GM23338 (cell line): ENCODE measurements around the gene SCG3.

ENCODE experiments used
- CREB1 ChIP-seq: fragments of 250-450 bp; sonication (Bioruptor Pico); IDR thresholded peaks from 2 replicates; pipeline ENCODE4 v1.5.0; 2020; ENCODE audit warnings: low read depth, mild to moderate bottlenecking, moderate library complexity
- EZH2 ChIP-seq: fragments of 200-600 bp; sonication (generic); IDR thresholded peaks from one replicate; pipeline ENCODE4 v1.8.0; 2017; ENCODE audit warnings: antibody characterized with exemption, mild to moderate bottlenecking, low read depth; ENCODE audit not compliant: unreplicated experiment
- EZH2phosphoT487 ChIP-seq: fragments of 200-600 bp; sonication (generic); IDR thresholded peaks from one replicate; pipeline ENCODE4 v1.8.1; 2018; ENCODE audit warnings: antibody characterized with exemption; ENCODE audit not compliant: unreplicated experiment
- JUNB ChIP-seq: IDR thresholded peaks from one replicate; pipeline ENCODE4 v1.6.1; 2016; ENCODE audit warnings: antibody characterized with exemption; ENCODE audit not compliant: unreplicated experiment
- NANOG ChIP-seq: IDR thresholded peaks from 2 replicates; pipeline ENCODE4 v1.6.1; 2016; ENCODE audit warnings: antibody characterized with exemption, borderline replicate concordance
- POLR2AphosphoS5 ChIP-seq: IDR thresholded peaks from 2 replicates; pipeline ENCODE4 v1.6.1; 2016; ENCODE audit warnings: antibody characterized with exemption, low read depth
- STAT1 ChIP-seq: IDR thresholded peaks from one replicate; pipeline ENCODE4 v1.6.1; 2016; ENCODE audit warnings: antibody characterized with exemption; ENCODE audit not compliant: unreplicated experiment
- ZNF114 ChIP-seq: fragments of 250-450 bp; sonication (Bioruptor Pico); IDR thresholded peaks from 2 replicates; pipeline ENCODE4 v1.5.0; 2020; ENCODE audit warnings: mild to moderate bottlenecking, moderate library complexity
- ZNF331 ChIP-seq: fragments of 250-450 bp; sonication (Bioruptor Pico); IDR thresholded peaks from 2 replicates; pipeline ENCODE4 v1.5.0; 2020; ENCODE audit warnings: low read depth, mild to moderate bottlenecking, moderate library complexity
- TF ChIP-seq, protein P1 (sequence below): IDR thresholded peaks from one replicate; pipeline ENCODE4 v1.6.1; 2018; ENCODE audit warnings: antibody characterized with exemption; ENCODE audit not compliant: unreplicated experiment
- TF ChIP-seq, protein P2 (sequence below), 2 experiments: fragments of 200-600 bp in 1 of 2; sonication (generic) in 1 of 2; conservative IDR thresholded peaks; 2 replicates each; pipeline versions ENCODE4 v1.5.1 to v1.6.1; 2016 to 2017; ENCODE audit warnings: antibody characterized with exemption in 2 of 2, low read depth in 2 of 2, mild to moderate bottlenecking in 2 of 2, moderate library complexity in 1 of 2
- TF ChIP-seq, protein P3 (sequence below): IDR thresholded peaks from 2 replicates; pipeline ENCODE4 v1.6.1; 2016; ENCODE audit warnings: antibody characterized with exemption
- TF ChIP-seq, protein P4 (sequence below): fragments of 250-450 bp; sonication (Bioruptor Pico); IDR thresholded peaks from 2 replicates; pipeline ENCODE4 v1.5.0; 2020; ENCODE audit warnings: mild to moderate bottlenecking, moderate library complexity

DNA sequence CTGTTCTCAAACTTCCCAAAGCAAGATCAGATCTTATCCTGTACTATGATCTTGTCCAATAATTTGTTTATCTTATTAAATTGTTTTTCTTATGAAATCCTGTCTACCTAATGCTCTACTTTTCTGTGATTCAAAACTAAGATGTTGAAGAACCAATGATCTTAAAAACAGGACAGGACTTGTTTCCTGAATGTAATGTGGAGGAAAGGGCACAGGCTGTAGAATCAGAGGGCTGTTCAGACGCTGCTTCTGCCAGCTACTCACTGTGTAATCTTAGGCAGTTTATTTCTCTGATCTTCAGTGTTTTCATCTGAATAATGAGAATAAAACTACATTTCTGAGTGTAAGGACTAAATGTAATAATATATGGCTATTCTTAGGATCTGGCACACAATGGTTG lies 38.6 kb upstream of the SCG3 start:
- TF ChIP-seq, protein P1, sequence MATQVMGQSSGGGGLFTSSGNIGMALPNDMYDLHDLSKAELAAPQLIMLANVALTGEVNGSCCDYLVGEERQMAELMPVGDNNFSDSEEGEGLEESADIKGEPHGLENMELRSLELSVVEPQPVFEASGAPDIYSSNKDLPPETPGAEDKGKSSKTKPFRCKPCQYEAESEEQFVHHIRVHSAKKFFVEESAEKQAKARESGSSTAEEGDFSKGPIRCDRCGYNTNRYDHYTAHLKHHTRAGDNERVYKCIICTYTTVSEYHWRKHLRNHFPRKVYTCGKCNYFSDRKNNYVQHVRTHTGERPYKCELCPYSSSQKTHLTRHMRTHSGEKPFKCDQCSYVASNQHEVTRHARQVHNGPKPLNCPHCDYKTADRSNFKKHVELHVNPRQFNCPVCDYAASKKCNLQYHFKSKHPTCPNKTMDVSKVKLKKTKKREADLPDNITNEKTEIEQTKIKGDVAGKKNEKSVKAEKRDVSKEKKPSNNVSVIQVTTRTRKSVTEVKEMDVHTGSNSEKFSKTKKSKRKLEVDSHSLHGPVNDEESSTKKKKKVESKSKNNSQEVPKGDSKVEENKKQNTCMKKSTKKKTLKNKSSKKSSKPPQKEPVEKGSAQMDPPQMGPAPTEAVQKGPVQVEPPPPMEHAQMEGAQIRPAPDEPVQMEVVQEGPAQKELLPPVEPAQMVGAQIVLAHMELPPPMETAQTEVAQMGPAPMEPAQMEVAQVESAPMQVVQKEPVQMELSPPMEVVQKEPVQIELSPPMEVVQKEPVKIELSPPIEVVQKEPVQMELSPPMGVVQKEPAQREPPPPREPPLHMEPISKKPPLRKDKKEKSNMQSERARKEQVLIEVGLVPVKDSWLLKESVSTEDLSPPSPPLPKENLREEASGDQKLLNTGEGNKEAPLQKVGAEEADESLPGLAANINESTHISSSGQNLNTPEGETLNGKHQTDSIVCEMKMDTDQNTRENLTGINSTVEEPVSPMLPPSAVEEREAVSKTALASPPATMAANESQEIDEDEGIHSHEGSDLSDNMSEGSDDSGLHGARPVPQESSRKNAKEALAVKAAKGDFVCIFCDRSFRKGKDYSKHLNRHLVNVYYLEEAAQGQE: no peak
- no peak for TF ChIP-seq CREB1
- TF ChIP-seq, protein P2, sequence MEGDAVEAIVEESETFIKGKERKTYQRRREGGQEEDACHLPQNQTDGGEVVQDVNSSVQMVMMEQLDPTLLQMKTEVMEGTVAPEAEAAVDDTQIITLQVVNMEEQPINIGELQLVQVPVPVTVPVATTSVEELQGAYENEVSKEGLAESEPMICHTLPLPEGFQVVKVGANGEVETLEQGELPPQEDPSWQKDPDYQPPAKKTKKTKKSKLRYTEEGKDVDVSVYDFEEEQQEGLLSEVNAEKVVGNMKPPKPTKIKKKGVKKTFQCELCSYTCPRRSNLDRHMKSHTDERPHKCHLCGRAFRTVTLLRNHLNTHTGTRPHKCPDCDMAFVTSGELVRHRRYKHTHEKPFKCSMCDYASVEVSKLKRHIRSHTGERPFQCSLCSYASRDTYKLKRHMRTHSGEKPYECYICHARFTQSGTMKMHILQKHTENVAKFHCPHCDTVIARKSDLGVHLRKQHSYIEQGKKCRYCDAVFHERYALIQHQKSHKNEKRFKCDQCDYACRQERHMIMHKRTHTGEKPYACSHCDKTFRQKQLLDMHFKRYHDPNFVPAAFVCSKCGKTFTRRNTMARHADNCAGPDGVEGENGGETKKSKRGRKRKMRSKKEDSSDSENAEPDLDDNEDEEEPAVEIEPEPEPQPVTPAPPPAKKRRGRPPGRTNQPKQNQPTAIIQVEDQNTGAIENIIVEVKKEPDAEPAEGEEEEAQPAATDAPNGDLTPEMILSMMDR (conservative IDR thresholded peaks at IDR 0.05; ENCODE audit: low read depth in 2 of 2): no peak
- TF ChIP-seq EZH2phosphoT487: no peak
- TF ChIP-seq JUNB: no peak
- TF ChIP-seq EZH2: no peak
- TF ChIP-seq POLR2AphosphoS5: no peak
- no peak for TF ChIP-seq ZNF114 (CRISPR knock-in tag)
- no peak for TF ChIP-seq NANOG
- TF ChIP-seq, protein P3, sequence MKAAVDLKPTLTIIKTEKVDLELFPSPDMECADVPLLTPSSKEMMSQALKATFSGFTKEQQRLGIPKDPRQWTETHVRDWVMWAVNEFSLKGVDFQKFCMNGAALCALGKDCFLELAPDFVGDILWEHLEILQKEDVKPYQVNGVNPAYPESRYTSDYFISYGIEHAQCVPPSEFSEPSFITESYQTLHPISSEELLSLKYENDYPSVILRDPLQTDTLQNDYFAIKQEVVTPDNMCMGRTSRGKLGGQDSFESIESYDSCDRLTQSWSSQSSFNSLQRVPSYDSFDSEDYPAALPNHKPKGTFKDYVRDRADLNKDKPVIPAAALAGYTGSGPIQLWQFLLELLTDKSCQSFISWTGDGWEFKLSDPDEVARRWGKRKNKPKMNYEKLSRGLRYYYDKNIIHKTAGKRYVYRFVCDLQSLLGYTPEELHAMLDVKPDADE: no peak
- TF ChIP-seq STAT1: no peak
- TF ChIP-seq, protein P4, sequence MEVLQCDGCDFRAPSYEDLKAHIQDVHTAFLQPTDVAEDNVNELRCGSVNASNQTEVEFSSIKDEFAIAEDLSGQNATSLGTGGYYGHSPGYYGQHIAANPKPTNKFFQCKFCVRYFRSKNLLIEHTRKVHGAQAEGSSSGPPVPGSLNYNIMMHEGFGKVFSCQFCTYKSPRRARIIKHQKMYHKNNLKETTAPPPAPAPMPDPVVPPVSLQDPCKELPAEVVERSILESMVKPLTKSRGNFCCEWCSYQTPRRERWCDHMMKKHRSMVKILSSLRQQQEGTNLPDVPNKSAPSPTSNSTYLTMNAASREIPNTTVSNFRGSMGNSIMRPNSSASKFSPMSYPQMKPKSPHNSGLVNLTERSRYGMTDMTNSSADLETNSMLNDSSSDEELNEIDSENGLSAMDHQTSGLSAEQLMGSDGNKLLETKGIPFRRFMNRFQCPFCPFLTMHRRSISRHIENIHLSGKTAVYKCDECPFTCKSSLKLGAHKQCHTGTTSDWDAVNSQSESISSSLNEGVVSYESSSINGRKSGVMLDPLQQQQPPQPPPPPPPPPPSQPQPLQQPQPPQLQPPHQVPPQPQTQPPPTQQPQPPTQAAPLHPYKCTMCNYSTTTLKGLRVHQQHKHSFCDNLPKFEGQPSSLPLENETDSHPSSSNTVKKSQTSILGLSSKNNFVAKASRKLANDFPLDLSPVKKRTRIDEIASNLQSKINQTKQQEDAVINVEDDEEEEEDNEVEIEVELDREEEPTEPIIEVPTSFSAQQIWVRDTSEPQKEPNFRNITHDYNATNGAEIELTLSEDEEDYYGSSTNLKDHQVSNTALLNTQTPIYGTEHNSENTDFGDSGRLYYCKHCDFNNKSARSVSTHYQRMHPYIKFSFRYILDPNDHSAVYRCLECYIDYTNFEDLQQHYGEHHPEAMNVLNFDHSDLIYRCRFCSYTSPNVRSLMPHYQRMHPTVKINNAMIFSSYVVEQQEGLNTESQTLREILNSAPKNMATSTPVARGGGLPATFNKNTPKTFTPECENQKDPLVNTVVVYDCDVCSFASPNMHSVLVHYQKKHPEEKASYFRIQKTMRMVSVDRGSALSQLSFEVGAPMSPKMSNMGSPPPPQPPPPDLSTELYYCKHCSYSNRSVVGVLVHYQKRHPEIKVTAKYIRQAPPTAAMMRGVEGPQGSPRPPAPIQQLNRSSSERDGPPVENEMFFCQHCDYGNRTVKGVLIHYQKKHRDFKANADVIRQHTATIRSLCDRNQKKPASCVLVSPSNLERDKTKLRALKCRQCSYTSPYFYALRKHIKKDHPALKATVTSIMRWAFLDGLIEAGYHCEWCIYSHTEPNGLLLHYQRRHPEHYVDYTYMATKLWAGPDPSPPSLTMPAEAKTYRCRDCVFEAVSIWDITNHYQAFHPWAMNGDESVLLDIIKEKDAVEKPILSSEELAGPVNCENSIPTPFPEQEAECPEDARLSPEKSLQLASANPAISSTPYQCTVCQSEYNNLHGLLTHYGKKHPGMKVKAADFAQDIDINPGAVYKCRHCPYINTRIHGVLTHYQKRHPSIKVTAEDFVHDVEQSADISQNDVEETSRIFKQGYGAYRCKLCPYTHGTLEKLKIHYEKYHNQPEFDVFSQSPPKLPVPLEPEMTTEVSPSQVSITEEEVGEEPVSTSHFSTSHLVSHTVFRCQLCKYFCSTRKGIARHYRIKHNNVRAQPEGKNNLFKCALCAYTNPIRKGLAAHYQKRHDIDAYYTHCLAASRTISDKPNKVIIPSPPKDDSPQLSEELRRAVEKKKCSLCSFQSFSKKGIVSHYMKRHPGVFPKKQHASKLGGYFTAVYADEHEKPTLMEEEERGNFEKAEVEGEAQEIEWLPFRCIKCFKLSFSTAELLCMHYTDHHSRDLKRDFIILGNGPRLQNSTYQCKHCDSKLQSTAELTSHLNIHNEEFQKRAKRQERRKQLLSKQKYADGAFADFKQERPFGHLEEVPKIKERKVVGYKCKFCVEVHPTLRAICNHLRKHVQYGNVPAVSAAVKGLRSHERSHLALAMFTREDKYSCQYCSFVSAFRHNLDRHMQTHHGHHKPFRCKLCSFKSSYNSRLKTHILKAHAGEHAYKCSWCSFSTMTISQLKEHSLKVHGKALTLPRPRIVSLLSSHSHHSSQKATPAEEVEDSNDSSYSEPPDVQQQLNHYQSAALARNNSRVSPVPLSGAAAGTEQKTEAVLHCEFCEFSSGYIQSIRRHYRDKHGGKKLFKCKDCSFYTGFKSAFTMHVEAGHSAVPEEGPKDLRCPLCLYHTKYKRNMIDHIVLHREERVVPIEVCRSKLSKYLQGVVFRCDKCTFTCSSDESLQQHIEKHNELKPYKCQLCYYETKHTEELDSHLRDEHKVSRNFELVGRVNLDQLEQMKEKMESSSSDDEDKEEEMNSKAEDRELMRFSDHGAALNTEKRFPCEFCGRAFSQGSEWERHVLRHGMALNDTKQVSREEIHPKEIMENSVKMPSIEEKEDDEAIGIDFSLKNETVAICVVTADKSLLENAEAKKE (CRISPR knock-in tag): no peak
- no peak for TF ChIP-seq ZNF331 (CRISPR knock-in tag)
